Activated CD4-positive, alpha-beta T cell treated with anti-CD3 and anti-CD28 coated beads, Interleukin-2, amount 50 U/mL, for 4 hours (primary cell): ENCODE measurements around the gene MAGED4.
"Not testable (repeated sequence)": the region's sequence is repeated elsewhere in the genome, so short reads cannot be mapped to it uniquely, and the experiment has no call there.

ENCODE experiments used
- DNase-seq, 2 experiments: peaks; one replicate each; pipeline ENCODE4 v3.0.0-alpha.2; 2020

MAGED4 gene, protein sequence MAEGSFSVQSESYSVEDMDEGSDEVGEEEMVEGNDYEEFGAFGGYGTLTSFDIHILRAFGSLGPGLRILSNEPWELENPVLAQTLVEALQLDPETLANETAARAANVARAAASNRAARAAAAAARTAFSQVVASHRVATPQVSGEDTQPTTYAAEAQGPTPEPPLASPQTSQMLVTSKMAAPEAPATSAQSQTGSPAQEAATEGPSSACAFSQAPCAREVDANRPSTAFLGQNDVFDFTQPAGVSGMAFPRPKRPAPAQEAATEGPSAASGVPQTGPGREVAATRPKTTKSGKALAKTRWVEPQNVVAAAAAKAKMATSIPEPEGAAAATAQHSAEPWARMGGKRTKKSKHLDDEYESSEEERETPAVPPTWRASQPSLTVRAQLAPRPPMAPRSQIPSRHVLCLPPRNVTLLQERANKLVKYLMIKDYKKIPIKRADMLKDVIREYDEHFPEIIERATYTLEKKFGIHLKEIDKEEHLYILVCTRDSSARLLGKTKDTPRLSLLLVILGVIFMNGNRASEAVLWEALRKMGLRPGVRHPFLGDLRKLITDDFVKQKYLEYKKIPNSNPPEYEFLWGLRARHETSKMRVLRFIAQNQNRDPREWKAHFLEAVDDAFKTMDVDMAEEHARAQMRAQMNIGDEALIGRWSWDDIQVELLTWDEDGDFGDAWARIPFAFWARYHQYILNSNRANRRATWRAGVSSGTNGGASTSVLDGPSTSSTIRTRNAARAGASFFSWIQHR

DNA sequence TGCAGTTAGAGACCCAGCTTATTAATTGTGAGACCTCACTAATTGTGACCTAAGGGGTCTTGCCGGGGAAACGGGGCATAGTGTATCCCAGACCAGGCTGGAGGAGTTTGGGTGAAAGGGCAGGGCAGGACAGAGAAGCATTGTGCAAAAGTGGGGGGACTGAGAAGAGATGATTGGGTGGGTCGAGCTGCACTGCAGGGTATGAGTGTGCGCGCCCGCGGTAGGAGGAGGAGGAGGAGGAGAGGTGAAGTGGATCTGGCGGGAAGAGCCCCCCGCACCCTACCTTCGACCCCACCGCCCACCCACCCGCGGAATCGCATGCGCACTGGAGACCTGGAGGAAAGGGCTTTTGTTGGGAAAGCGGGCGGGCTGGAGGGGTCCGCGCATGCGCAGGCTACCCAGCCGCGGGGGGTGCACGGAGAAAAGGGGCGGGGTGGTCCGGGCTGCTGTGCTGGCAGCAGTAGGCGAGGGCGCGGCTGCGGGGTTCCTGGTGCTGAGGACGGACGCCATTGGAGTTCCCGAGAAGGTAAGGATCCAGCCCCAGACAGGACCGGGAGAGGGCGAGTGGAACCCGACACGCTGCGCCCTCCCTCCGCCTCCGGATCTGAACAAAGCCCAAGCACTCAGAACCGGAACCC is at the start of gene MAGED4:
Gene MAGED4, plus strand, starts transcription at position 449 of the 638 bp plus-strand sequence. CDS start 1,035 bp downstream, outside the sequence.
- DNase-seq: not testable (repeated sequence)

DNA sequence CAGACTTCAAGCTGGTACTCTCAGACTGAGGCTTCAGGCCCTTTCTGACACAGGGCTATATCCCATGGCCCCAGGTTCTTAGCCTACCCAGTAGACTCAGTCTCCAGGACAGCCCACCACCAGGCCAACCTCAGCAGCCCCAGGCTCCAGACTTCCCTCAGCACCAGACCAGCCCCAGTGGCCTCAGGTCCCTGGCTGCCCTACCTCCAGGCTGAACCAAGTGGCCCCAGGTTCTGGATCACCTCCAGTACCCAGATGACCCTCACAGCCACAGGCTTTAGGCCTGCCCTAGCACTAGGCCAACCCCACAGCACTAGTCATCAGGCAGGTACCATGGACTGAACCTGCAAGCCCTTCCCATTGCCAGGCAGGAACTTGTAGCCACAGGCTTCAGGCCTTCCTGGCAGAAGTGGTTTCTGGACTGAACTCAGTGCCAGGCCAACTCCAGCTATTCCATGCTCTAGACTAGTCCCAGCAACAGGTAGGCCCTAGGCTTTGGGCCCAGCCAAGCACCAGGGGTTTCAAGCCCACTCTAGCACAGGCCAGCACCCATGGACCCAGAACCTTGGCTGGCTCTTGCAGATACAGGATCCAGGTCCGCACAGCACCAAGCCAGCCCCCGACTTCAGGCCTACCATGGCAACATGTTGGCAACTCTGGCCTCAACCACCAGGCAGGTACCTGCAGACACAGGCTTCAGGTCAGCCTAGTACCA is 45.7 kb upstream of the MAGED4 start:
- DNase-seq: no peak

DNA sequence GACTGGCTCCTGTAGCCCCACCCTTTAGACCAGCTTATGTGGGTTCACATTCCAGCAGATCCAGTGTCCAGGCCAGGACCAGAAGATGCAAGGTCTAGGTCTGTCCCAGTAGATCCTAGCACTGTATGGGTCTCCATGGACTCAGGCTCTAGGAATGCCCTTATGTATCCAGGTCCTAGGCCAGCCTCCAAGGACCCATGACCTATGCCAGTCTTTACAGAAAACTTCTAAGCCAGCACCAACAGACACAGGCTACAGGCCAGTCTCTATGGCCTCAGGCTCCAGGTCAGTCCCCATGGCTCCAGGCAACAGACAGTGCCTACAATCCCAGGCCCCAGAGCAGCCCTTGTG is 45.2 kb upstream of the MAGED4 start:
- no peak for DNase-seq

DNA sequence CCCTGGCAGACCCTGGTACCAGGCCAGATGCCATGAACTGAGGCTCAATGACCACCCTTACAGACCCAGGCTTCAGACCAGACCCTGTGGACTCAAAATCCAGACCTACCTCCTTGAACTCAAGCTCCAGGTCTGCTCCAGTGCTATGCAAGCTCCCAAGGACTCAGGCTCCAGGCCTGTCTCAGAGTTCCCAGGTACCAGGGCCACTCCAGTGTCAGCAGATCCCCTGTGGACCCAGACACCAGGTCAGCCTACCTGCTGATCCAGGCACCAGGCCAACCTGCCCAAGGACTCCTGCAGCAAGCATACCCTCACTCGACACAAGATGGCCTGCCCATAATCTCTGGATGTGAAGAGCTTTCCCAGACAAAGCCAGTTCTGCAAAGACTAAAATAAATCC is 44.7 kb upstream of the MAGED4 start:
- DNase-seq: no peak

DNA sequence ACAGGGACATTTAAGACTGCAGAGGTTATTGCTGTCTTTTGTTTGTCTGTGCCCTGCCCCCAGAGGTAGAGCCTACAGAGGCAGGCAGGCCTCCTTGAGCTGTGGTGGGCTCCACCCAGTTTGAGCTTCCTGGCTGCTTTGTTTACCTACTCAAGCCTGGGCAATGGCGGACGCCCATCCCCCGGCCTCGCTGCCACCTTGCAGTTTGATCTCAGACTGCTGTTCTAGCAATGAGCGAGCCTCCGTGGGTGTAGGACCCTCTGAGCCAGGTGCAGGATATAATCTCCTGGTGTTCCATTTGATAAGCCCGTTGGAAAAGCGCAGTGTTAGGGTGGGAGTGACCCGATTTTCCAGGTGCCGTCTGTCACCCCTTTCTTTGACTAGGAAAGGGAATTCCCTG is 34.0 kb upstream of the MAGED4 start:
- not testable (repeated sequence) for DNase-seq

DNA sequence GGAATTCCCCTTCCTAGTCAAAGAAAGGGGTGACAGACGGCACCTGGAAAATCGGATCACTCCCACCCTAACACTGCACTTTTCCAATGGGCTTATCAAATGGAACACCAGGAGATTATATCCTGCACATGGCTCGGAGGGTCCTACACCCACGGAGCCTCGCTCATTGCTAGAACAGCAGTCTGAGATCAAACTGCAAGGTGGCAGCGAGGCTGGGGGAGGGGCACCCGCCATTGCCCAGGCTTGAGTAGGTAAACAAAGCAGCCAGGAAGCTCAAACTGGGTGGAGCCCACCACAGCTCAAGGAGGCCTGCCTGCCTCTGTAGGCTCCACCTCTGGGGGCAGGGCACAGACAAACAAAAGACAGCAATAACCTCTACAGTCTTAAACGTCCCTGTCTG is 24.5 kb upstream of the MAGED4 start:
- DNase-seq: not testable (repeated sequence)

DNA sequence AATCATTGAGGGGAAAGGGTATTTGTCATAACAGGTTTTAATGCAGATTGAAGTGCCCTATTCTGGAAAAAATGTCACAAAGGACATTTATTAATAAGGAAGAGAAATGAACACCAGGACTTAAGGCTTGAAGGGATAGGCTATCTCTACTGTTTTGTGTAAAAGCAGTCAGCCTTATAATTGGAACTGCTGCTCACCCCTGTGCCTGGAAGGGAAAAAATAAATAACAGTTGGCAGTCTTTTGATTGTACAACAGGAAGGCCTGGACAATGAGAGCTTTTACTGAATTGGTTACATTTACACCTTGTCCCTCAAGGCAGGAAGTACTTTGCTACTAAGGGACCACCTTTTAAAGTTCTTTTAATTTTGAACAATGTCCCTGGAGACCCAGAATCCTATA is 17.8 kb upstream of the MAGED4 start:
- no peak for DNase-seq

DNA sequence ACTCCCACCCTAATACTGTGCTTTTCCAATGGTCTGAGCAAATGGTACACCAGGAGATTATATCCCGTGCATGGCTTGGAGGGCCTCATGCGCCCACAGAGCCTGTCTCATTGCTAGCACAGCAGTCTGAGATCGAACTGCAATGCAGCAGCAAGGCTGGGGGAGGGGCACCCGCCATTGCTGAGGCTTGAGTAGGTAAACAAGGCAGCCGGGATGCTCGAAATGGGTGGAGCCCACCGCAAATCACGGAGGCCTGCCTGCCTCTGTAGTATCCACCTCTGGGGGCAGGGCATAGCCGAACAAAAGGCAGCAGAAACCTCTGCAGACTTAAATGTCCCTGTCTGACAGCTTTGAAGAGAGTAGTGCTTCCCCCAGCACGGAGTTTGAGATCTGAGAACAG is 13.6 kb upstream of the MAGED4 start:
- not testable (repeated sequence) for DNase-seq

DNA sequence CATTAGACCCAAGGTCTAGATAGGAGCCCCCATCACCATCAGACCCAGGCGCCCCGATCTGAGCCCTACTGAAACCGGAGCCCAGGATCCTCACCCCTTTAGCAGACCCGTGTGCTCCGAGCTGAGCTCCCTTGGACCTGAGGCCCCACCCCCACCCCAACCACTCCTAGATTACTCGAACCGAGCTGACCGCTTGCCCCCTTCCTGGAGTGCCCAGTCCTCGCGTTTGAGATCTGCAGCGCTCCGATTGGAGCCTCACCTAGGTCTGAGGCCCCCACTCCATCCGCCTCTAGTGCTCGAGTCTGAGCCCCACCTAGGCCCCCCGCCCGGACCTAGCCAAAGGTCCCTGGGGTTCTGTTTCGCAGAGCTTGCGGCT is 378 bp downstream of the MAGED4 start:
- not testable (repeated sequence) for DNase-seq

DNA sequence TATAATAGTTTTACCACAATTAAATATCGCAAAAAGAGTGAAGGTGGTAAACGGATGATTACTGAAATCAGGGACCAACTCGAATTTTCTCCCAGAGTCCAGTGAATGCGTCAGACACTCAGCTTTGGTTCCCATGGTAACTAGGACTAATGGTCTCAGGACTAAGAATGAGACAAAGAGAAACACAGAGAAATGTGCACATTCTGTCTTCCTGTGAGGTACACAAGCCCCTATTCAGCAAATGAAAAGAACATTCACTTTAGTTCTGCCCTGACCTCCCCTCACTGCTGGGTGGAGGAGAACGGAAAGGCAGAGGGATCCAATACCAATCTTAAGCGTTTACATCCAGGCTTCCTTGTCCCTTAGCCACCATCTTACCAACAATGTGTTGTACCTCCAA is 26.7 kb downstream of the MAGED4 start:
- DNase-seq: not testable (repeated sequence)

DNA sequence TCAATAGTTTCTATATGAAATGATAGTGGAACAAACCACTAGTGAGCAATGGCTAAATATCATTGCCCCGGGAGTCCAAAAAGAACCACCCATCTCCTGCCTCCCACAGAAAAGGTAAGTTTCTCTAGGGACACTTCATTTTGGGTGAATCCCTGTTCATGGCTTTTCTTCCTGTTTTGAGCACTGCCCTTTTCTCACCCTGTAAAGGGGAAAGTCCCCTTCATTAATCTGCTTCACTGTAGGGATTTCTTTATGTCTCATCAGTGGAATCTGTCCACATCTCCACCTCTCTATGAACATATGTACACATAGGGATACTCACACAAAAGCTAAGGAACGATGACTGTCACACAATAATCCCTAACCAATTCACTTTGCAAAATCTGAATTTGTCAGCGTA is 28.6 kb downstream of the MAGED4 start:
- no peak for DNase-seq

DNA sequence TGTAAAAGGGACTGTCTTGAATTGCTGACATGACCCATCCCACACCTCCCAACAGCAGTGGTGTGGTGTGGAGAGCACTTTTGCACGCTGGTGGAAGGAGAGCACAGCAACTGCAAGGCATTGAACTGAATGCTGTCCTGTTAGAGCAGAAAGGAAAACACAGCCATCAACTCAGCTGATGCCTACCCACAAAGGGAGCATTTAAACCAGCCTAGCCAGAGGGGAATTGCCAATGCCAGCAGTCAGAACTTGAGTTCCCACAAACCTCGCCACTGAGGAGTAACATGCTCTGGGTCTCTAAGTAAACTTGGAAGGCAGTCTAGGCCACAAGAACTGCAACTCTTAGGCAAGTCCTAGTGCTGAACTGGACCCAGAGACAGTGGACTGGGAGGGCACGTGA is 31.9 kb downstream of the MAGED4 start:
- DNase-seq: no peak

DNA sequence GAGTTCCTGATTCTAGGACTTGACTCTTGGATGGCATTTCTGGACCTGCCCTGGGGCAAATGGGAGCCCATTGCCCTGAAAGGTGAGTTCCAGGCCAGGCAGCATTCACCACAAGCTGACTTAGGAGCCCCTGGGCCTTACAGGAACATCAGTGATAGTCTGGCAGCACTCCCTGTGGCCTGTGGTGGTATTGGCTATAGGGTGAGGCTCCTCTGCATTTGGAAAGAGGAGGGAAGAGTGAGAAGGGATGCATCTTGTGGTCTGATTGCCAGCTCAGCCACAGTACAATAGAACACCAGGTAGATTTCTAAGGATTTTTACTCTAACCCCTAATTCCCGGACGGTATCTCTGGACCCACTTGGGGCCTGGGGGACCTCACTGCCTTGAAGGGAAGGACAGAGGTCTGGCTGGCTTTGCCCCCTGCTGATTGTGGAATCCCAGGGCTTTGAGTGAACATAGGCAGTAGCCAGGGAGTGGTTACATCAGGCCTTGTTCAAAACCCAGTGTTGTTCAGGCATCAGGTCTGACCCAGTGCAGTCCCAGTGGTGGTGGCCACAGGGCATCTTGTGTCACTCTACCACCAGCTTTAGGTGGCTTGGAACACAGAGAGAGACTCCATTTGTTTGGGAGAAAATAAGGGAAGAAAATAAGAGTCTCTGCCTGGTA is 32.9 kb downstream of the MAGED4 start:
- no peak for DNase-seq

DNA sequence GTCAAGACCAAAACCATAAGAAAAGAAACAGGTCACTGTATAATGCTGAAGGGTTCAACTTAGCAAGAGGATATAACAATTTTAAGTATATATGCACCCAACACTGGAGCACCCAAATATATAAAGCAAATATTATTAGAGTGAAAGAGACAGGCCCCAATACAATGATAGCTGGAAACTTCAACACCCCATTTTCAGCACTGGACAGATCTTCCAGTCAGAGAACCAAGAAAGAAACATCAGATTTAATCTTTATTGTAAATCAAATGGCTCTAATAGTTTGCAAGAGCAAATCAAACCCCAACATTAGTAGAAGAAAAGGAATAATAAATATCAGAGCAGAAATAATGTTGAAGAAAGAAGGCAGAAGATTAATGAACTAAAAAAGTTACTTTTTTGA is 36.2 kb downstream of the MAGED4 start:
- DNase-seq: no peak
